ENCODE measurements around the gene KCNMA1. TPM values are rescaled to one million over a fixed set of nuclear protein-coding genes. Genes with fewer than 3 reads are reported as not detected.

Gene KCNMA1
- total RNA-seq, 1 experiment from 2014 or later: 0.70 TPM

DNA sequence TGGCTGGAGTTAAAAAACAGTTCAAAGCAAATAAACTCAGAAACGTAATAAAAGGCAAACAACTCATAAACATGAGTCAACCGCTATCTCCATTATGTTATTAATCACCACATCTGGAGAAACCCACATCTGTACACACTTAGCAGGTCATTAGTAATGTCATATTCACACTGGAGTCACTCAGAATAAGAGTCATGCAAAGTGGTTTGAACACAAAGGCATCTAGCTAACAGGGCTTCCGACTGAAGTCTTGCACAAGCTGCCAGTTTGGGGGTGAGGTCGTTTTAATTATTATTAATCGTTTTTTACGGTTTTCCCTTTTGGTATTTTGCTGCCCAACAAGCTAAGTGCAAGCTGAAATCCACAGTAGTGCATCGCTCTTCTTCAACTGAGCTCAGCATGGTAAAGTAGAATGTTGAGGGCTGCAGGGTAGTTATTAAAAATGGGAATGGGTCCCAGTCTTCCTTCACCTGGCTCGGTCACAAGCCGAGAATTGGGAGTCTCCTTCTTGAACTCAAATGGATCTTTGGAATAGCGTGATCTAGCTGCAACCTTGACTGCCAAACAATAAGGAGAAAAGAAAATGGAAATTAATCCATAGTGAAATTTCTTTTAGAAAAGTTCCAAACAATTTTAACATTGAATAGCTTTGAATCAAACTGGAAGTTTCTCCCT, 663.5 kb downstream of the KCNMA1 start:
- Histone ChIP-seq H3K36me3 (ENCODE audit: low read depth) (no peaks in the 10 kb centered on the region), H3F3A (ENCODE audit: insufficient read depth, low read depth) (no peaks in the 10 kb centered on the region), H3K4me2 (no peak overlapping the region), H3K27ac (no peak overlapping the region), H2AFZ (no peak overlapping the region), H3K9me2 (ENCODE audit: insufficient read depth) (no peaks in the 10 kb centered on the region), H3K4me3 (no peak overlapping the region), H4K20me1 (ENCODE audit: insufficient read depth) (no peaks in the 10 kb centered on the region), H3K9me3 (ENCODE audit: insufficient read depth, low read depth) (no peaks in the 10 kb centered on the region), H3K4me1 (replicated peaks; ENCODE audit: insufficient read depth) (no peaks in the 10 kb centered on the region), H3K79me2 (ENCODE audit: low read depth) (no peaks in the 10 kb centered on the region), H3K27me3 (ENCODE audit: insufficient read depth, low read depth) (peaks cover 90% of the 10 kb centered on the region)
- DNase-seq: no peak
- CTCF ChIA-PET: no interaction called here
- intact Hi-C loops (cut with micrococcal nuclease; ENCODE audit: unreplicated experiment): no loop called here
- no peak for TF ChIP-seq EZH2 (IDR thresholded peaks at IDR 0.05; ENCODE audit: low read depth)
- TF ChIP-seq CTCF (conservative IDR thresholded peaks at IDR 0.05): no peak
- BruUV-seq (replicated peaks): no TSS peak
- POLR2A ChIA-PET (ENCODE audit: unreplicated experiment): interaction anchor here (0.7 kb wide), 1 partner anchor 35 kb away, joined by 3 read pairs; no protein-coding TSS in a partner anchor

DNA sequence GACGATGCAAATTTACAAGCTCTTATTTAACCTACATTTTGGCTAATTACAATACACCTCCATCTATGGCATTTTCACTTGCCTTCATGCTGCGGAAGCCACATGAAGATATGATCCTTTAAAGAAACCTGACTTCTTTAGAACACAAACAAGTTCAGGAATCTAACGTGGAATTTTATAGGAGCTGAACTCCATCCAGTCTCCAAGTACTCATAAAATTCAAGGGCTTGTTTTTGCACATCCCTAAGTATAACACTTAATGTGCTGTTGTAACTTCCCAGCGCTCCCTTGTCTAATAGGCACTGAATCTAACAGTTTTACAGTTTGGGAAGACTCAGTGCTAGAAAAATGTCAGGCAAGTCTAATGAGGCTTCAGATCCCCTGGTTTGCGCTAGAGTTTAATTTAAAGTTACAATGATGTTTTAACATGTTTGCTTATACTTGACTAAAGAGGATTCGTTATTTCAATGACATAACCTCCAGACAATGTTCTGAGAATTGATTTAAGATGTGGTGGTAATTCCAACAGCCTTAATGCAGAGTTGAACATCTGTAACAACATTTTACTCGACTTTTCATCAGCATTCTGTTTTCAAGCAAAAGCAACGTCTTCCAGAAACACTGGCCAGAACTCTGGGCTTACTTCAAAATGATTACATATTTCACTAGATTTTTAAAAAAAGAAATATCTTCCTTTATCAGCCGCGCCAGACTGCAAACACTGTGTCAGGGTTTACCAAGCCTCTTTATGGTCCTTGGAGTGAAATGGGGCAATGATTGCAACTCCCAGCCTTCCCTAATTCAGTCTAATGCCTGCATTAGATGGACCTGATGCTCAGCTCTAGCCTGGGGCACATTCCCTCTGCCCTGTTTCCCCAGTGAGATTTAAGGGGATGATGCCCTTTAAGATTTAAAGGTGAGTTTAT, 664.3 kb downstream of the KCNMA1 start:
- Histone ChIP-seq H3K9me3 (ENCODE audit: insufficient read depth, low read depth) (no peaks in the 10 kb centered on the region), H2AFZ (no peak overlapping the region), H3K79me2 (ENCODE audit: low read depth) (no peaks in the 10 kb centered on the region), H3F3A (ENCODE audit: insufficient read depth, low read depth) (no peaks in the 10 kb centered on the region), H3K9me2 (ENCODE audit: insufficient read depth) (no peaks in the 10 kb centered on the region), H3K4me3 (no peak overlapping the region), H3K4me2 (no peak overlapping the region), H3K36me3 (ENCODE audit: low read depth) (no peaks in the 10 kb centered on the region), H3K4me1 (replicated peaks; ENCODE audit: insufficient read depth) (no peaks in the 10 kb centered on the region), H3K27me3 (ENCODE audit: insufficient read depth, low read depth) (peaks cover 88% of the 10 kb centered on the region), H4K20me1 (ENCODE audit: insufficient read depth) (no peaks in the 10 kb centered on the region), H3K27ac (no peak overlapping the region)
- CTCF ChIA-PET: no interaction called here
- BruUV-seq (replicated peaks): no TSS peak
- POLR2A ChIA-PET (ENCODE audit: unreplicated experiment): interaction anchor here (0.7 kb wide), 1 partner anchor 34 kb away, joined by 3 read pairs; no protein-coding TSS in a partner anchor
- intact Hi-C loops (cut with micrococcal nuclease; ENCODE audit: unreplicated experiment): no loop called here
- DNase-seq: no peak
- no peak for TF ChIP-seq CTCF (conservative IDR thresholded peaks at IDR 0.05)
- no peak for TF ChIP-seq EZH2 (IDR thresholded peaks at IDR 0.05; ENCODE audit: low read depth)

DNA sequence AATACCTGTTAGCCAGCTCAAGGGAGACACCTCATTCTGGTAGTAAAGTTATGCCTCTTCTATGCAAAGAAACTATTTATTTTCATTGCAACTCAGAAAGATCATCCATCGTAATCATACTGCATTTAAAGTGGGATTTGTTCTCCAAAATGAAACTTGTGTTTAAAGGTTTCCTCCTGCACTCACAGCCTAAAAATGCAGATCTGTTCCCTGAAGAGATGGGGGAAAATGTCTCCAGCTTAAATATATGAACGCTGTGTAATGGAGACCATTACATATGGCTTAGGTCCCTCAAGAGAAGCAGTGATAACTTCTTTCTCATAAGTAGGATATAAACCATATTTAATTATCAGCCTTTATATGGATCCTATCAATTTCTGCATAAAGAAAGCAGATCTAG, 665.1 kb downstream of the KCNMA1 start:
- Histone ChIP-seq H3K36me3 (ENCODE audit: low read depth) (no peaks in the 10 kb centered on the region), H3K4me3 (no peak overlapping the region), H2AFZ (no peak overlapping the region), H3K9me3 (ENCODE audit: insufficient read depth, low read depth) (no peaks in the 10 kb centered on the region), H3K4me1 (replicated peaks; ENCODE audit: insufficient read depth) (no peaks in the 10 kb centered on the region), H3F3A (ENCODE audit: insufficient read depth, low read depth) (no peaks in the 10 kb centered on the region), H3K4me2 (no peak overlapping the region), H4K20me1 (ENCODE audit: insufficient read depth) (no peaks in the 10 kb centered on the region), H3K9me2 (ENCODE audit: insufficient read depth) (no peaks in the 10 kb centered on the region), H3K27me3 (ENCODE audit: insufficient read depth, low read depth) (peaks cover 87% of the 10 kb centered on the region), H3K79me2 (ENCODE audit: low read depth) (no peaks in the 10 kb centered on the region), H3K27ac (no peak overlapping the region)
- DNase-seq: no peak
- BruUV-seq (replicated peaks): no TSS peak
- TF ChIP-seq EZH2 (IDR thresholded peaks at IDR 0.05; ENCODE audit: low read depth) (no peak), CTCF (conservative IDR thresholded peaks at IDR 0.05) (no peak)
- intact Hi-C loops (cut with micrococcal nuclease; ENCODE audit: unreplicated experiment): no loop called here
- ChIA-PET POLR2A (ENCODE audit: unreplicated experiment) (no interaction called here), CTCF (no interaction called here)

Data from PC-9 (cell line).